GM23338 (cell line): ENCODE measurements around the gene CCND1.

Experiments used
- EZH2 ChIP-seq: fragments of 200-600 bp; sonication (generic); IDR thresholded peaks from one replicate; pipeline ENCODE4 v1.8.0; 2017; ENCODE audit warnings: antibody characterized with exemption, mild to moderate bottlenecking, low read depth; ENCODE audit not compliant: unreplicated experiment
- JUNB ChIP-seq: IDR thresholded peaks from one replicate; pipeline ENCODE4 v1.6.1; 2016; ENCODE audit warnings: antibody characterized with exemption; ENCODE audit not compliant: unreplicated experiment
- POLR2AphosphoS5 ChIP-seq: IDR thresholded peaks from 2 replicates; pipeline ENCODE4 v1.6.1; 2016; ENCODE audit warnings: antibody characterized with exemption, low read depth
- STAT1 ChIP-seq: IDR thresholded peaks from one replicate; pipeline ENCODE4 v1.6.1; 2016; ENCODE audit warnings: antibody characterized with exemption; ENCODE audit not compliant: unreplicated experiment
- TF ChIP-seq, protein P1 (sequence below), 2 experiments: fragments of 200-600 bp in 1 of 2; sonication (generic) in 1 of 2; conservative IDR thresholded peaks; 2 replicates each; pipeline versions ENCODE4 v1.5.1 to v1.6.1; 2016 to 2017; ENCODE audit warnings: antibody characterized with exemption in 2 of 2, low read depth in 2 of 2, mild to moderate bottlenecking in 2 of 2, moderate library complexity in 1 of 2

DNA sequence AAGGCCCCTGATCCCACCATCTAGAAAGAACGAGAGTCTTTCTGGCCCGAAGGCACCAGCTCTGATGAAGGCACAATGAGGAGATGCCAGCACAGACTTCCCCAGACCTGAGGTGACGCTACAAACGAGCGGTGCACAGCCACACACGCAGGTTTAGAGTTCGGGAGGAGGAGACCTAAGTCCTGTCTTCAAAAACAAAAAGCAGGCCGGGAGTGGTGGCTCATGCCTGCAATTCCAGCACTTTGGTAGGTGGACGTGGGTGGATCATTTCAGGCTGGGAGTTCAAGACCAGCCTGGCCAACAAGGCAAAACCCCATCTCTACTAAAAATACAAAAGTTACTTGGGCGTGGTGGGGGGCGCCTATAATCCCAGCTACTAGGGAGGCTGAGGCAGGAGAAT is 24.7 kb downstream of the CCND1 start:
- TF ChIP-seq, protein P1, sequence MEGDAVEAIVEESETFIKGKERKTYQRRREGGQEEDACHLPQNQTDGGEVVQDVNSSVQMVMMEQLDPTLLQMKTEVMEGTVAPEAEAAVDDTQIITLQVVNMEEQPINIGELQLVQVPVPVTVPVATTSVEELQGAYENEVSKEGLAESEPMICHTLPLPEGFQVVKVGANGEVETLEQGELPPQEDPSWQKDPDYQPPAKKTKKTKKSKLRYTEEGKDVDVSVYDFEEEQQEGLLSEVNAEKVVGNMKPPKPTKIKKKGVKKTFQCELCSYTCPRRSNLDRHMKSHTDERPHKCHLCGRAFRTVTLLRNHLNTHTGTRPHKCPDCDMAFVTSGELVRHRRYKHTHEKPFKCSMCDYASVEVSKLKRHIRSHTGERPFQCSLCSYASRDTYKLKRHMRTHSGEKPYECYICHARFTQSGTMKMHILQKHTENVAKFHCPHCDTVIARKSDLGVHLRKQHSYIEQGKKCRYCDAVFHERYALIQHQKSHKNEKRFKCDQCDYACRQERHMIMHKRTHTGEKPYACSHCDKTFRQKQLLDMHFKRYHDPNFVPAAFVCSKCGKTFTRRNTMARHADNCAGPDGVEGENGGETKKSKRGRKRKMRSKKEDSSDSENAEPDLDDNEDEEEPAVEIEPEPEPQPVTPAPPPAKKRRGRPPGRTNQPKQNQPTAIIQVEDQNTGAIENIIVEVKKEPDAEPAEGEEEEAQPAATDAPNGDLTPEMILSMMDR (conservative IDR thresholded peaks at IDR 0.05; ENCODE audit: low read depth in 2 of 2) = no peak
- TF ChIP-seq JUNB = no peak
- TF ChIP-seq POLR2AphosphoS5 = no peak
- no peak for TF ChIP-seq EZH2
- TF ChIP-seq STAT1 = no peak
